Mammary epithelial cell (primary cell): ENCODE results near the gene RNF169.

Source experiments
- EZH2 ChIP-seq: IDR thresholded peaks from 2 replicates; pipeline ENCODE4 v1.6.1; 2012; ENCODE audit warnings: low read length, inconsistent platforms, borderline replicate concordance
- TF ChIP-seq, protein P1 (sequence below), 2 donors: IDR thresholded peaks in 1 of 2; conservative IDR thresholded peaks in 1 of 2; 2 replicates each; pipeline ENCODE4 v1.5.1; 2011 to 2012; ENCODE audit warnings: inconsistent platforms in 2 of 2, low read length in 2 of 2, mild to moderate bottlenecking in 2 of 2, control low read depth in 1 of 2, low read depth in 1 of 2; ENCODE audit not compliant: insufficient read depth in 1 of 2; ENCODE audit errors: extremely low read depth in 1 of 2

DNA sequence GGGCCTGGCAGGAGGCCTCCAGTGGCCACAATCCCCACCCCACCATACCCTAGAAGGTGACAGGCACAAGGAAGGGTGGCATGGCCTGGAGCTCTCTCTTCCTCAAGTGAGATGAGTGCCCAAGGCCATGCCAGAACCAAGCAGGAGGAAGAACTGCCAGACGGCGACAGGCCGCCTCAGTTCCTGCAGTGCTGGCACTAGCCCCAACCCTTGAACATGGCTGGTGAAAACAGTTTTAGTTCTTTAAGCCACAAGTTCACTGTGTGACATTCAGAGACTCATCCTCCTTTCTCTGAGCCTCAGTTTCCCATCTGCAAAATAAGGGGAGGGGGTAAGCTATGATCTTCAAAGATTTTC, 27.2 kb upstream of the RNF169 start:
- TF ChIP-seq EZH2: no peak
- TF ChIP-seq, protein P1, sequence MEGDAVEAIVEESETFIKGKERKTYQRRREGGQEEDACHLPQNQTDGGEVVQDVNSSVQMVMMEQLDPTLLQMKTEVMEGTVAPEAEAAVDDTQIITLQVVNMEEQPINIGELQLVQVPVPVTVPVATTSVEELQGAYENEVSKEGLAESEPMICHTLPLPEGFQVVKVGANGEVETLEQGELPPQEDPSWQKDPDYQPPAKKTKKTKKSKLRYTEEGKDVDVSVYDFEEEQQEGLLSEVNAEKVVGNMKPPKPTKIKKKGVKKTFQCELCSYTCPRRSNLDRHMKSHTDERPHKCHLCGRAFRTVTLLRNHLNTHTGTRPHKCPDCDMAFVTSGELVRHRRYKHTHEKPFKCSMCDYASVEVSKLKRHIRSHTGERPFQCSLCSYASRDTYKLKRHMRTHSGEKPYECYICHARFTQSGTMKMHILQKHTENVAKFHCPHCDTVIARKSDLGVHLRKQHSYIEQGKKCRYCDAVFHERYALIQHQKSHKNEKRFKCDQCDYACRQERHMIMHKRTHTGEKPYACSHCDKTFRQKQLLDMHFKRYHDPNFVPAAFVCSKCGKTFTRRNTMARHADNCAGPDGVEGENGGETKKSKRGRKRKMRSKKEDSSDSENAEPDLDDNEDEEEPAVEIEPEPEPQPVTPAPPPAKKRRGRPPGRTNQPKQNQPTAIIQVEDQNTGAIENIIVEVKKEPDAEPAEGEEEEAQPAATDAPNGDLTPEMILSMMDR (conservative IDR thresholded peaks at IDR 0.05 in 1 of 2, IDR thresholded peaks at IDR 0.05 in 1 of 2; ENCODE audit: extremely low read depth in 1 of 2, insufficient read depth in 1 of 2, low read depth in 1 of 2, low read length in 2 of 2): no peak
